ENCODE data around the gene HPX. TPM values are rescaled to one million over a fixed set of nuclear protein-coding genes. Genes with fewer than 3 reads are reported as not detected.

Gene HPX
- total RNA-seq, 1 experiment from 2014 or later = 1.2 TPM

DNA sequence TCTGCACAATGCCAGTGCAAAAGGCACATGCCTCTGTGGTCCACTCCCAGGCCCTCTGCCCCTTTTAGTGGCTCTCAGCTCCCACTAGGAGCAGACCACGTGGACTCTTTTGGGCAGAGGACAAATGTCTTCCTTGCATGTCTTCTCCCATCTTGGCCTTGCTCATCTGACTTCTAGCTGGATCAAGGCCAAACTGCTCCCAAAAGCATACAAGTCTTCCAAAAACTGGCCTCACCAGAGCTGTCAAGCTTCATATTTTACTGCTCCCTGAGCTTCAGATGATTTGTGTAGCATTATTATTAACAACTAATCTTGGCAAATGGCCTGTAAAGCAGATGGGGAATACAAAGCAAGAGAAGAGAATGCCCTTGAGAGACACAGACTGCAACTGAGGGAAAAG is 43.6 kb downstream of the HPX start:
- no peak overlapping the region for H4K8ac ChIP-seq (replicated peaks; ENCODE audit: insufficient read length, low read depth, low read length)
- no peak overlapping the region for H2BK12ac ChIP-seq (ENCODE audit: insufficient read length, low read depth, low read length)
- H3K23ac ChIP-seq (ENCODE audit: insufficient read length, low read depth, low read length) = no peak overlapping the region
- no peaks in the 10 kb centered on the region for H3K4me1 ChIP-seq (ENCODE audit: insufficient read depth, low read length)
- H3K79me1 ChIP-seq (ENCODE audit: insufficient read depth, low read depth, low read length, poor library complexity, severe bottlenecking) = no peaks in the 10 kb centered on the region
- no peaks in the 10 kb centered on the region for H3K9me3 ChIP-seq (ENCODE audit: control insufficient read depth, low read depth, low read length)
- DNase-seq = no peak
- no peak overlapping the region for H3K18ac ChIP-seq (ENCODE audit: insufficient read length, low read depth, low read length)
- no peak overlapping the region for H2BK20ac ChIP-seq (ENCODE audit: low read depth, low read length, poor library complexity, severe bottlenecking)
- no peaks in the 10 kb centered on the region for H4K20me1 ChIP-seq (ENCODE audit: control insufficient read depth, insufficient read depth, insufficient read length)
- no peak overlapping the region for H3K27ac ChIP-seq (ENCODE audit: insufficient read length, low read depth, low read length)
- H3K79me2 ChIP-seq (ENCODE audit: insufficient read depth, low read length) = no peaks in the 10 kb centered on the region
- no peak overlapping the region for H2BK120ac ChIP-seq (ENCODE audit: low read depth, low read length, poor library complexity, severe bottlenecking)
- H3K27me3 Mint-ChIP-seq (ENCODE audit: low read depth) = peaks cover 4% of the 10 kb centered on the region
- H3K23me2 ChIP-seq (ENCODE audit: insufficient read length, low read depth, low read length, poor library complexity, severe bottlenecking) = no peaks in the 10 kb centered on the region
- no peaks in the 10 kb centered on the region for H3K27me3 ChIP-seq (ENCODE audit: insufficient read depth, low read length)
- no peak overlapping the region for H4K5ac ChIP-seq (ENCODE audit: insufficient read length, low read depth, low read length)
- no peaks in the 10 kb centered on the region for H3K4me1 Mint-ChIP-seq
- WGBS (ENCODE audit: extremely low coverage, insufficient read length, low lambda C conversion rate) = no CpG with 5 or more reads among the region's 1 CpG
- TF ChIP-seq, protein P1, sequence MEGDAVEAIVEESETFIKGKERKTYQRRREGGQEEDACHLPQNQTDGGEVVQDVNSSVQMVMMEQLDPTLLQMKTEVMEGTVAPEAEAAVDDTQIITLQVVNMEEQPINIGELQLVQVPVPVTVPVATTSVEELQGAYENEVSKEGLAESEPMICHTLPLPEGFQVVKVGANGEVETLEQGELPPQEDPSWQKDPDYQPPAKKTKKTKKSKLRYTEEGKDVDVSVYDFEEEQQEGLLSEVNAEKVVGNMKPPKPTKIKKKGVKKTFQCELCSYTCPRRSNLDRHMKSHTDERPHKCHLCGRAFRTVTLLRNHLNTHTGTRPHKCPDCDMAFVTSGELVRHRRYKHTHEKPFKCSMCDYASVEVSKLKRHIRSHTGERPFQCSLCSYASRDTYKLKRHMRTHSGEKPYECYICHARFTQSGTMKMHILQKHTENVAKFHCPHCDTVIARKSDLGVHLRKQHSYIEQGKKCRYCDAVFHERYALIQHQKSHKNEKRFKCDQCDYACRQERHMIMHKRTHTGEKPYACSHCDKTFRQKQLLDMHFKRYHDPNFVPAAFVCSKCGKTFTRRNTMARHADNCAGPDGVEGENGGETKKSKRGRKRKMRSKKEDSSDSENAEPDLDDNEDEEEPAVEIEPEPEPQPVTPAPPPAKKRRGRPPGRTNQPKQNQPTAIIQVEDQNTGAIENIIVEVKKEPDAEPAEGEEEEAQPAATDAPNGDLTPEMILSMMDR (conservative IDR thresholded peaks at IDR 0.05) = no peak
- no peak overlapping the region for H3K9ac ChIP-seq (ENCODE audit: extremely low read depth, insufficient read length, low read length)
- no peak overlapping the region; the same call in 1 of the 2 replicates for H3K14ac ChIP-seq (ENCODE audit: insufficient read depth, low read length)
- no peak overlapping the region for H2AK5ac ChIP-seq (ENCODE audit: insufficient read length, low read length)
- H3K36me3 Mint-ChIP-seq (ENCODE audit: insufficient read depth in 1 of 3, low read depth in 3 of 3) = peaks cover 3 to 8% (median 6%) of the 10 kb centered on the region in 3 experiments; a peak in 2 of 7 replicates
- H4K91ac ChIP-seq (ENCODE audit: insufficient read length, low read depth, low read length) = no peak overlapping the region
- H2AFZ ChIP-seq (ENCODE audit: low read length) = no peak overlapping the region
- no peak overlapping the region for H3T11ph ChIP-seq (ENCODE audit: low read length)
- no peak overlapping the region for H3K4ac ChIP-seq (ENCODE audit: low read depth, low read length)
- no peak overlapping the region for H3K56ac ChIP-seq (ENCODE audit: insufficient read length, low read depth, low read length)
- H3K4me2 ChIP-seq (ENCODE audit: insufficient read depth, insufficient read length, low read length) = no peak overlapping the region
- H3K27ac Mint-ChIP-seq = no peak overlapping the region
- no peak overlapping the region for H2BK15ac ChIP-seq (ENCODE audit: low read depth, low read length)
- H2BK5ac ChIP-seq (ENCODE audit: insufficient read length, low read length) = no peak overlapping the region
- no peaks in the 10 kb centered on the region; a peak in 1 of 5 replicates for H3K9me3 Mint-ChIP-seq
- H3K4me3 Mint-ChIP-seq = no peak overlapping the region; a peak in 1 of 5 replicates
